NCI-H2107 treated with DMSO at 0.1 percent for 48 hours (cell line): ENCODE results near the gene SV2C.

Experiments used
- DNase-seq: peaks from one replicate; lab custom pipeline; 2025; ENCODE audit not compliant: unreplicated experiment; lab: John Stamatoyannopoulos, UW

Gene SV2C

GRCh38 chr5:76250463-76250862 is 167.3 kb downstream of the SV2C start:
- DNase-seq, result no peak

GRCh38 chr5:76251656-76252055 is 168.5 kb downstream of the SV2C start:
- DNase-seq, result no peak

- no peak for DNase-seq
Observed at GRCh38 chr5:76252437-76252836, 169.3 kb downstream of the SV2C start.

GRCh38 chr5:76256116-76256889 is 173.1 kb downstream of the SV2C start:
- peak; percentile 4 for DNase-seq

GRCh38 chr5:76257225-76257833 is 174.1 kb downstream of the SV2C start:
- DNase-seq, result no peak

GRCh38 chr5:76257897-76258296 is 174.7 kb downstream of the SV2C start:
- no peak for DNase-seq

GRCh38 chr5:76264681-76265080 is 181.5 kb downstream of the SV2C start:
- DNase-seq, result no peak

- no peak for DNase-seq
Observed at GRCh38 chr5:76269259-76269931, 186.2 kb downstream of the SV2C start.

- DNase-seq, result no peak
Observed at GRCh38 chr5:76269932-76270610, 186.9 kb downstream of the SV2C start.

- no peak for DNase-seq
Observed at GRCh38 chr5:76271836-76272235, 188.7 kb downstream of the SV2C start.

- DNase-seq, result no peak
Observed at GRCh38 chr5:76273206-76273885, 190.2 kb downstream of the SV2C start.

- DNase-seq, result no peak
Observed at GRCh38 chr5:76274571-76274970, 191.4 kb downstream of the SV2C start.

- DNase-seq, result no peak
Observed at GRCh38 chr5:76277736-76278135, 194.6 kb downstream of the SV2C start.

- no peak for DNase-seq
Observed at GRCh38 chr5:76278261-76278789, 195.1 kb downstream of the SV2C start.

- no peak for DNase-seq
Observed at GRCh38 chr5:76280494-76280893, 197.3 kb downstream of the SV2C start.

- DNase-seq, result no peak
Observed at GRCh38 chr5:76283670-76284069, 200.5 kb downstream of the SV2C start.

- DNase-seq, result no peak
Observed at GRCh38 chr5:76289692-76290091, 206.5 kb downstream of the SV2C start.

- no peak for DNase-seq
Observed at GRCh38 chr5:76290321-76290757, 207.2 kb downstream of the SV2C start.

GRCh38 chr5:76291305-76292077 is 208.3 kb downstream of the SV2C start:
- no peak for DNase-seq
